ENCODE measurements around the gene ZNF598.
"Not testable (repeated sequence)": the region's sequence is repeated elsewhere in the genome, so short reads cannot be mapped to it uniquely, and the experiment has no call there.

Gene ZNF598

GRCh38 chr16:1960665-1961630 lies 48.7 kb downstream of the ZNF598 start:
- in situ Hi-C loops (cut with HindIII; ENCODE audit: low sequenced_read_pairs): no loop called here

GRCh38 chr16:1959269-1960039 lies 50.2 kb downstream of the ZNF598 start, which contains the start of gene NDUFB10:
Gene NDUFB10 (plus strand): TSS chr16:1959538. CDS start chr16:1959625, 87 bp downstream.
- in situ Hi-C loops (cut with HindIII; ENCODE audit: low sequenced_read_pairs): no loop called here

- in situ Hi-C loops (cut with HindIII; ENCODE audit: low sequenced_read_pairs): no loop called here
Measured at GRCh38 chr16:1958715-1959268, 50.8 kb downstream of the ZNF598 start.

- in situ Hi-C loops (cut with HindIII; ENCODE audit: low sequenced_read_pairs): not testable (repeated sequence)
Measured at GRCh38 chr16:1958143-1958491, 51.5 kb downstream of the ZNF598 start.

GRCh38 chr16:1957434-1958142 lies 52.0 kb downstream of the ZNF598 start:
- in situ Hi-C loops (cut with HindIII; ENCODE audit: low sequenced_read_pairs): not testable (repeated sequence)

GRCh38 chr16:1953734-1954133 lies 55.9 kb downstream of the ZNF598 start:
- in situ Hi-C loops (cut with HindIII; ENCODE audit: low sequenced_read_pairs): no loop called here

- in situ Hi-C loops (cut with HindIII; ENCODE audit: low sequenced_read_pairs): no loop called here
Measured at GRCh38 chr16:1950559-1950958, 59.1 kb downstream of the ZNF598 start.

- in situ Hi-C loops (cut with HindIII; ENCODE audit: low sequenced_read_pairs): no loop called here
Measured at GRCh38 chr16:1950047-1950446, 59.6 kb downstream of the ZNF598 start.

GRCh38 chr16:1949507-1949906 lies 60.1 kb downstream of the ZNF598 start:
- in situ Hi-C loops (cut with HindIII; ENCODE audit: low sequenced_read_pairs): no loop called here

Measured in DLD1 (cell line).